Progenitor cell of endocrine pancreas (in vitro differentiated cells): Measurements from ENCODE around the gene CRIP2. TPM values are rescaled to one million over a fixed set of nuclear protein-coding genes. Genes with fewer than 3 reads are reported as not detected.

Experiments used
- DNase-seq: peaks from one replicate; pipeline ENCODE4 v3.0.0; 2021; ENCODE audit warnings: low spot score; ENCODE audit not compliant: unreplicated experiment
- H3K27ac Mint-ChIP-seq: 2 replicates; pipeline ENCODE4 v1.8.0; 2021; ENCODE audit warnings: mild to moderate bottlenecking, moderate library complexity, mixed read lengths
- H3K27me3 Mint-ChIP-seq: 2 replicates; pipeline ENCODE4 v1.8.0; 2021; ENCODE audit warnings: mixed read lengths
- H3K36me3 Mint-ChIP-seq: 2 replicates; pipeline ENCODE4 v1.8.0; 2022; ENCODE audit warnings: mixed read lengths; ENCODE audit not compliant: insufficient read depth
- H3K4me1 Mint-ChIP-seq: 2 replicates; pipeline ENCODE4 v1.8.0; 2021; ENCODE audit warnings: low read depth, mixed read lengths
- H3K4me3 Mint-ChIP-seq: 2 replicates; pipeline ENCODE4 v1.8.0; 2021; ENCODE audit warnings: low read depth, mild to moderate bottlenecking, moderate library complexity, mixed read lengths
- H3K9me3 Mint-ChIP-seq: 2 replicates; pipeline ENCODE4 v1.8.0; 2021; ENCODE audit warnings: low read depth, mixed read lengths
- CTCF ChIP-seq: fragments of 200-600 bp; sonication (generic); IDR thresholded peaks from one replicate; pipeline ENCODE4 v1.5.0; 2021; ENCODE audit warnings: antibody characterized with exemption, mild to moderate bottlenecking; ENCODE audit not compliant: unreplicated experiment
- total RNA-seq: library from RNA; stranded (reverse); gene quantifications from 2 replicates; pipeline ENCODE4 v1.2.1, GENCODE V29; 2021

The CRIP2 gene
- total RNA-seq, 1 donor from 2014 or later: 19.6 TPM

- TF ChIP-seq CTCF: no peak
- no peak overlapping the region for H3K4me3 Mint-ChIP-seq
- no peaks in the 10 kb centered on the region for H3K36me3 Mint-ChIP-seq
- H3K27ac Mint-ChIP-seq: no peak overlapping the region
- H3K27me3 Mint-ChIP-seq: peaks cover 56% of the 10 kb centered on the region
- no peak for DNase-seq
- H3K9me3 Mint-ChIP-seq: peaks cover 9% of the 10 kb centered on the region
- H3K4me1 Mint-ChIP-seq: no peaks in the 10 kb centered on the region
Measured at GRCh38 chr14:105517096-105517495, 42.5 kb downstream of the CRIP2 start.

- peaks cover 9% of the 10 kb centered on the region for H3K9me3 Mint-ChIP-seq
- no peaks in the 10 kb centered on the region for H3K36me3 Mint-ChIP-seq
- no peak overlapping the region for H3K4me3 Mint-ChIP-seq
- TF ChIP-seq CTCF: no peak
- peaks cover 66% of the 10 kb centered on the region for H3K27me3 Mint-ChIP-seq
- H3K4me1 Mint-ChIP-seq: no peaks in the 10 kb centered on the region
- no peak for DNase-seq
- H3K27ac Mint-ChIP-seq: no peak overlapping the region
Measured at GRCh38 chr14:105519946-105520698, 45.5 kb downstream of the CRIP2 start.

- no peak overlapping the region for H3K27ac Mint-ChIP-seq
- H3K27me3 Mint-ChIP-seq: peaks cover 36% of the 10 kb centered on the region
- TF ChIP-seq CTCF: no peak
- no peaks in the 10 kb centered on the region for H3K9me3 Mint-ChIP-seq
- H3K4me1 Mint-ChIP-seq: no peaks in the 10 kb centered on the region
- H3K4me3 Mint-ChIP-seq: peak overlapping the region; percentile 62
- DNase-seq: no peak
- H3K36me3 Mint-ChIP-seq: no peaks in the 10 kb centered on the region
Measured at GRCh38 chr14:105525326-105525725, 50.7 kb downstream of the CRIP2 start.

GRCh38 chr14:105525861-105526775 lies 51.5 kb downstream of the CRIP2 start, which contains the start of gene TMEM121:
Gene TMEM121 (plus strand): TSS chr14:105526583. CDS start chr14:105528835, 2,252 bp downstream.
- peak; percentile 39 for DNase-seq
- peaks cover 34% of the 10 kb centered on the region for H3K27me3 Mint-ChIP-seq
- H3K9me3 Mint-ChIP-seq: no peaks in the 10 kb centered on the region
- peak within 1 kb of the TSS; percentile 62 for H3K4me3 Mint-ChIP-seq
- no peaks in the 10 kb centered on the region for H3K4me1 Mint-ChIP-seq
- H3K27ac Mint-ChIP-seq: peak within 1 kb of the TSS; percentile 62
- TF ChIP-seq CTCF: no peak
- H3K36me3 Mint-ChIP-seq: no peaks in the 10 kb centered on the region

GRCh38 chr14:105526776-105527380 lies 52.3 kb downstream of the CRIP2 start:
- TF ChIP-seq CTCF: no peak
- Mint-ChIP-seq H3K9me3 (no peaks in the 10 kb centered on the region), H3K27ac (peak overlapping the region; percentile 62), H3K27me3 (peaks cover 31% of the 10 kb centered on the region), H3K4me1 (no peaks in the 10 kb centered on the region), H3K36me3 (no peaks in the 10 kb centered on the region), H3K4me3 (peak overlapping the region; percentile 61)
- DNase-seq: no peak
